HepG2 (cell line): ENCODE results near the gene DOCK3. TPM values are rescaled to one million over a fixed set of nuclear protein-coding genes. Genes with fewer than 3 reads are reported as not detected.

Source experiments
- ATAC-seq: fragments of 200-7000 bp; cut with Tn5 transposase; 3 replicates; pipeline ENCODE4 v1.9.1; 2020; ENCODE audit warnings: mild to moderate bottlenecking, moderate library complexity
- BruUV-seq: library from RNA; stranded (reverse); fragments of 400-500 nt; replicated peaks from 2 replicates; lab custom pipeline; 2021; lab: Mats Ljungman, UMichigan
- CTCF ChIA-PET: fragments of 300-600 bp; formaldehyde crosslinking; extraction: SDS; loops from one replicate; lab custom pipeline; 2021; ENCODE audit warnings: low total read pairs, inconsistent platforms, low intra/inter-chr PET ratio; lab: Yijun Ruan, JAX
- POLR2A ChIA-PET: fragments of 350-600 bp; sonication (Branson Sonifier 250); formaldehyde crosslinking; loops from one replicate; lab custom pipeline; 2020; ENCODE audit warnings: antibody characterized with exemption, inconsistent platforms; lab: Yijun Ruan, JAX
- DNase-seq: peaks from one replicate; pipeline ENCODE4 v3.0.0-alpha.2; 2015; ENCODE audit warnings: low spot score
- FAIRE-seq: peaks from 3 replicates; lab custom pipeline; 2011; peaks lifted over from hg19 to GRCh38; lab: Jason Lieb, UNC
- H2AFZ ChIP-seq: one replicate; pipeline ENCODE4 v1.6.1; 2011; ENCODE audit warnings: low read length, inconsistent platforms
- H3K27ac ChIP-seq: fragments of 300-600 bp; 3 replicates; pipeline ENCODE4 v1.8.0; 2011; ENCODE audit warnings: mixed run types, mild to moderate bottlenecking, mixed read lengths, low read length, inconsistent platforms; ENCODE audit not compliant: insufficient read depth; ENCODE audit errors: extremely low read length
- H3K27me3 ChIP-seq, 2 experiments: fragments of 200-600 bp in 1 of 2; 2 replicates in 1 of 2; 3 replicates in 1 of 2; pipeline versions ENCODE4 v1.6.0 to v1.8.0; 2011; ENCODE audit warnings: low read length in 2 of 2, mild to moderate bottlenecking in 2 of 2, moderate library complexity in 2 of 2, inconsistent platforms in 1 of 2; ENCODE audit not compliant: insufficient read depth in 2 of 2, control insufficient read depth in 1 of 2
- H3K36me3 ChIP-seq, 2 experiments: fragments of 200-600 bp in 1 of 2; replicated peaks in 1 of 2; 2 replicates in 1 of 2; 3 replicates in 1 of 2; pipeline versions ENCODE4 v1.5.1 to v1.8.0; 2011; ENCODE audit warnings: low read length in 2 of 2, inconsistent platforms in 1 of 2; ENCODE audit not compliant: insufficient read depth in 2 of 2, control insufficient read depth in 1 of 2
- H3K4me1 ChIP-seq: 2 replicates; pipeline ENCODE4 v1.5.1; 2012; ENCODE audit warnings: low read length, inconsistent platforms; ENCODE audit not compliant: insufficient read depth
- H3K4me2 ChIP-seq: 2 replicates; pipeline ENCODE4 v1.6.0; 2011; ENCODE audit warnings: low read depth, low read length, inconsistent platforms
- H3K4me3 ChIP-seq, 3 experiments: fragments of 200-600 bp in 1 of 3; sonication (generic), shearing (Covaris generic) in 1 of 3; replicated peaks in 1 of 3; 2 replicates each; pipeline ENCODE4 v1.5.1; 2011 to 2016; ENCODE audit warnings: low read length in 3 of 3, inconsistent platforms in 2 of 3, low read depth in 2 of 3, mild to moderate bottlenecking in 2 of 3, control low read depth in 1 of 3, mixed read lengths in 1 of 3; ENCODE audit not compliant: insufficient read depth in 1 of 3
- H3K79me2 ChIP-seq: one replicate; pipeline ENCODE4 v1.6.1; 2011; ENCODE audit warnings: low read length, inconsistent platforms; ENCODE audit not compliant: insufficient read depth
- H3K9ac ChIP-seq: 2 replicates; pipeline ENCODE4 v1.6.0; 2011; ENCODE audit warnings: mild to moderate bottlenecking, low read depth, low read length, inconsistent platforms; ENCODE audit not compliant: insufficient read depth
- H3K9me3 ChIP-seq: 2 replicates; pipeline ENCODE4 v1.5.1; 2012; ENCODE audit warnings: mild to moderate bottlenecking, low read length
- H4K20me1 ChIP-seq: 2 replicates; pipeline ENCODE4 v1.6.0; 2011; ENCODE audit warnings: inconsistent platforms, mild to moderate bottlenecking, low read length, moderate library complexity; ENCODE audit not compliant: insufficient read depth
- ELF3 ChIP-seq: IDR thresholded peaks from 2 replicates; pipeline ENCODE4 v1.6.1; 2016; ENCODE audit warnings: missing genetic modification reagents, missing compliant biosample characterization
- FOXA1 ChIP-seq, 2 experiments: fragments of 450-650 bp in 1 of 2; sonication (generic) in 1 of 2; formaldehyde crosslinking in 1 of 2; IDR thresholded peaks; 2 replicates each; pipeline versions ENCODE4 v1.4.0 to v1.6.1; 2016 to 2020; ENCODE audit warnings: missing genetic modification reagents in 1 of 2
- FOXA3 ChIP-seq: IDR thresholded peaks from 2 replicates; pipeline ENCODE4 v1.6.1; 2016; ENCODE audit warnings: missing genetic modification reagents, missing compliant biosample characterization
- FOXJ3 ChIP-seq: sonication (generic); formaldehyde crosslinking; IDR thresholded peaks from 2 replicates; pipeline ENCODE4 v1.4.0; 2020; ENCODE audit warnings: missing genetic modification reagents, mild to moderate bottlenecking, borderline replicate concordance
- FOXP1 ChIP-seq, 2 experiments: fragments of 450-650 bp in 1 of 2; IDR thresholded peaks; 2 replicates each; pipeline ENCODE4 v1.6.1; 2017 to 2018; ENCODE audit warnings: antibody characterized with exemption in 1 of 2
- GATAD2A ChIP-seq: IDR thresholded peaks from 2 replicates; pipeline ENCODE4 v1.6.1; 2016
- KDM3A ChIP-seq: IDR thresholded peaks from 2 replicates; pipeline ENCODE4 v1.6.1; 2018; ENCODE audit warnings: low read depth, missing compliant biosample characterization
- SOX5 ChIP-seq: IDR thresholded peaks from 2 replicates; pipeline ENCODE4 v1.6.1; 2016; ENCODE audit warnings: borderline replicate concordance
- ZNF496 ChIP-seq: sonication (generic); formaldehyde crosslinking; IDR thresholded peaks from 2 replicates; pipeline ENCODE4 v1.8.1; 2023; ENCODE audit warnings: mild to moderate bottlenecking, moderate library complexity, missing genetic modification reagents; ENCODE audit not compliant: insufficient replicate concordance
- ZNF550 ChIP-seq: sonication (generic); formaldehyde crosslinking; IDR thresholded peaks from 2 replicates; pipeline ENCODE4 v1.4.0; 2020; ENCODE audit warnings: mild to moderate bottlenecking, missing genetic modification reagents, borderline replicate concordance
- ZNF75D ChIP-seq: sonication (generic); formaldehyde crosslinking; IDR thresholded peaks from 2 replicates; pipeline ENCODE4 v1.8.1; 2023; ENCODE audit warnings: missing genetic modification reagents, mild to moderate bottlenecking, borderline replicate concordance
- in situ Hi-C: cut with HindIII; loops from 2 replicates; pipeline ENCODE4 v1.10.0; 2017; ENCODE audit warnings: low pct_unique_long_range_greater_than_20kb; ENCODE audit not compliant: extremely low pct_ligation_motif_present
- intact Hi-C: fragments of 100-400 bp; cut with micrococcal nuclease; formaldehyde crosslinking; loops from one replicate; pipeline ENCODE4 v1.10.0; 2022; ENCODE audit not compliant: unreplicated experiment
- polyA plus RNA-seq, 8 experiments: library from polyadenylated mRNA; depleted of rRNA in 3 of 8; stranded (reverse) in 7 of 8; unstranded in 1 of 8; fragments of >200 nt; fragmentation: Illumina TruSeq in 4 of 8; extraction: Trizol in 4 of 8; gene quantifications; 2 replicates each; pipeline versions ENCODE4 v1.2.1 to v1.2.3, GENCODE V29; 2011 to 2016; ENCODE audit warnings: low read depth in 4 of 8, missing spikeins in 1 of 8, mixed read lengths in 1 of 8; ENCODE audit not compliant: insufficient read depth in 1 of 8
- total RNA-seq, 5 experiments: library from RNA; depleted of rRNA; stranded (reverse); fragments of >200 nt; fragmentation: Illumina TruSeq; extraction: Trizol; gene quantifications; 2 replicates each; pipeline ENCODE4 v1.2.3, GENCODE V29; 2016; ENCODE audit warnings: low read depth in 1 of 5
- TF ChIP-seq, protein P1 (sequence below): sonication (generic); formaldehyde crosslinking; IDR thresholded peaks from 2 replicates; pipeline ENCODE4 v1.4.0; 2020; ENCODE audit warnings: missing genetic modification reagents
- TF ChIP-seq, protein P2 (sequence below): IDR thresholded peaks from 2 replicates; pipeline ENCODE4 v1.4.0; 2020; ENCODE audit warnings: mild to moderate bottlenecking, missing genetic modification reagents

The DOCK3 gene
- total and polyA plus RNA-seq, 2 of the 13 experiments (the other 11 are each of a cell fraction or from before 2014, with no cell fraction given) = not detected

DNA sequence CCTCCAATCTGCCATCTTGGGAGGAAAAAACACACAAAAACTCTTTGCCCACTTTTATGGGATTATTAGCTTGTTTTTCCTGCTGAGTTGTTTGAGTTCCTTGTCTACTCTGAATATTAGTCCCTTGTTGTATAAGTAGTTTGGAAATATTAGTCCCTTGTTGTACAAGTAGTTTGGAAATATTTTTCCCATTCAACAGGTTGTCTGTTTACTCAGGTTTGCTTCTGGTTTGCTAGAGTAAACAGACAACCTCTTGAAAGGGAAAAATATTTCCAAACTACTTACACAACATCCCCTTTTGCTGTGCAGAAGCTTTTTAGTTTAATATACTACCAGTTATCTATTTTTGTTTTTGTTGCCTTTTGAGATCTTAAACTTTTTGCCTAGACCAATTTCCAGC lies 517.0 kb downstream of the DOCK3 start:
- H3K79me2 ChIP-seq = no peaks in the 10 kb centered on the region
- DNase-seq (peak; percentile 20), ATAC-seq (no peak), FAIRE-seq (no peak)
- intact Hi-C loops = no loop called here
- H3K27ac ChIP-seq = no peak overlapping the region
- H4K20me1 ChIP-seq = no peaks in the 10 kb centered on the region
- in situ Hi-C loops = no loop called here
- no peak overlapping the region for H3K4me2 ChIP-seq
- H3K9ac ChIP-seq = no peak overlapping the region
- no peaks in the 10 kb centered on the region for H3K36me3 ChIP-seq
- H3K27me3 ChIP-seq = no peaks in the 10 kb centered on the region
- TF ChIP-seq, protein P1, sequence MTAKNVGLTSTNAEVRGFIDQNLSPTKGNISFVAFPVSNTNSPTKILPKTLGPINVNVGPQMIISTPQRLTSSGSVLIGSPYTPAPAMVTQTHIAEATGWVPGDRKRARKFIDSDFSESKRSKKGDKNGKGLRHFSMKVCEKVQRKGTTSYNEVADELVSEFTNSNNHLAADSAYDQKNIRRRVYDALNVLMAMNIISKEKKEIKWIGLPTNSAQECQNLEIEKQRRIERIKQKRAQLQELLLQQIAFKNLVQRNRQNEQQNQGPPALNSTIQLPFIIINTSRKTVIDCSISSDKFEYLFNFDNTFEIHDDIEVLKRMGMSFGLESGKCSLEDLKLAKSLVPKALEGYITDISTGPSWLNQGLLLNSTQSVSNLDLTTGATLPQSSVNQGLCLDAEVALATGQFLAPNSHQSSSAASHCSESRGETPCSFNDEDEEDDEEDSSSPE (CRISPR knock-in tag) = no peak
- peak; percentile 61 for TF ChIP-seq GATAD2A (CRISPR knock-in tag)
- TF ChIP-seq FOXJ3 (CRISPR knock-in tag) = 0 out of 2 replicates have a peak, but pooled peaks have one; percentile 18
- no peak for TF ChIP-seq KDM3A (CRISPR knock-in tag)
- TF ChIP-seq, protein P2, sequence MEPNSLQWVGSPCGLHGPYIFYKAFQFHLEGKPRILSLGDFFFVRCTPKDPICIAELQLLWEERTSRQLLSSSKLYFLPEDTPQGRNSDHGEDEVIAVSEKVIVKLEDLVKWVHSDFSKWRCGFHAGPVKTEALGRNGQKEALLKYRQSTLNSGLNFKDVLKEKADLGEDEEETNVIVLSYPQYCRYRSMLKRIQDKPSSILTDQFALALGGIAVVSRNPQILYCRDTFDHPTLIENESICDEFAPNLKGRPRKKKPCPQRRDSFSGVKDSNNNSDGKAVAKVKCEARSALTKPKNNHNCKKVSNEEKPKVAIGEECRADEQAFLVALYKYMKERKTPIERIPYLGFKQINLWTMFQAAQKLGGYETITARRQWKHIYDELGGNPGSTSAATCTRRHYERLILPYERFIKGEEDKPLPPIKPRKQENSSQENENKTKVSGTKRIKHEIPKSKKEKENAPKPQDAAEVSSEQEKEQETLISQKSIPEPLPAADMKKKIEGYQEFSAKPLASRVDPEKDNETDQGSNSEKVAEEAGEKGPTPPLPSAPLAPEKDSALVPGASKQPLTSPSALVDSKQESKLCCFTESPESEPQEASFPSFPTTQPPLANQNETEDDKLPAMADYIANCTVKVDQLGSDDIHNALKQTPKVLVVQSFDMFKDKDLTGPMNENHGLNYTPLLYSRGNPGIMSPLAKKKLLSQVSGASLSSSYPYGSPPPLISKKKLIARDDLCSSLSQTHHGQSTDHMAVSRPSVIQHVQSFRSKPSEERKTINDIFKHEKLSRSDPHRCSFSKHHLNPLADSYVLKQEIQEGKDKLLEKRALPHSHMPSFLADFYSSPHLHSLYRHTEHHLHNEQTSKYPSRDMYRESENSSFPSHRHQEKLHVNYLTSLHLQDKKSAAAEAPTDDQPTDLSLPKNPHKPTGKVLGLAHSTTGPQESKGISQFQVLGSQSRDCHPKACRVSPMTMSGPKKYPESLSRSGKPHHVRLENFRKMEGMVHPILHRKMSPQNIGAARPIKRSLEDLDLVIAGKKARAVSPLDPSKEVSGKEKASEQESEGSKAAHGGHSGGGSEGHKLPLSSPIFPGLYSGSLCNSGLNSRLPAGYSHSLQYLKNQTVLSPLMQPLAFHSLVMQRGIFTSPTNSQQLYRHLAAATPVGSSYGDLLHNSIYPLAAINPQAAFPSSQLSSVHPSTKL (CRISPR knock-in tag) = peak; percentile 47
- peak; percentile 54; the same call in 1 of the 2 replicates for TF ChIP-seq FOXA3
- no peak for TF ChIP-seq ZNF75D (CRISPR knock-in tag)
- TF ChIP-seq ELF3 (CRISPR knock-in tag) = no peak
- no peak for TF ChIP-seq FOXP1 (IDR thresholded peaks at IDR 0.05)
- TF ChIP-seq FOXP1 (CRISPR knock-in tag; IDR thresholded peaks at IDR 0.05) = peak; percentile 44; the same call in 1 of the 2 replicates
- TF ChIP-seq ZNF550 = no peak
- TF ChIP-seq FOXA1 (IDR thresholded peaks at IDR 0.05) = no peak
- peak; percentile 25; the same call in 1 of the 2 replicates for TF ChIP-seq FOXA1 (CRISPR knock-in tag; IDR thresholded peaks at IDR 0.05)
- TF ChIP-seq SOX5 (CRISPR knock-in tag) = peak; percentile 12; the same call in 1 of the 2 replicates
- no peak for TF ChIP-seq ZNF496 (CRISPR knock-in tag)
- ChIA-PET CTCF (interaction anchor here (0.5 kb wide), 1 partner anchor 143 kb away, joined by 3 read pairs; no protein-coding TSS in a partner anchor), POLR2A (no interaction called here)
- peaks cover 34% of the 10 kb centered on the region for H3K4me1 ChIP-seq
- no peak overlapping the region for H2AFZ ChIP-seq
- H3K9me3 ChIP-seq = no peaks in the 10 kb centered on the region; the same call in 1 of the 2 replicates
- BruUV-seq = no TSS peak
- no peak overlapping the region for H3K4me3 ChIP-seq
